Right renal pelvis (tissue), 4 donors: Measurements from ENCODE around the gene UNC93A. TPM values are rescaled to one million over a fixed set of nuclear protein-coding genes. Genes with fewer than 3 reads are reported as not detected.
"Not testable (repeated sequence)": the region's sequence is repeated elsewhere in the genome, so short reads cannot be mapped to it uniquely, and the experiment has no call there.

ENCODE experiments used
- DNase-seq, 4 donors: peaks; one replicate each; pipeline ENCODE4 v3.0.0-alpha.2; 2013; ENCODE audit warnings: low read depth in 4 of 4, low spot score in 3 of 4, missing footprints in 1 of 4
- polyA plus RNA-seq, 4 donors: library from polyadenylated mRNA; unstranded; fragments of 120-200 nt; gene quantifications; one replicate each; pipeline ENCODE4 v1.2.1, GENCODE V29; 2013; ENCODE audit not compliant: insufficient read length in 4 of 4

Gene UNC93A
- polyA plus RNA-seq: 1 to 10 TPM; 2.5 to 9.2 (median 7.6) TPM

DNA sequence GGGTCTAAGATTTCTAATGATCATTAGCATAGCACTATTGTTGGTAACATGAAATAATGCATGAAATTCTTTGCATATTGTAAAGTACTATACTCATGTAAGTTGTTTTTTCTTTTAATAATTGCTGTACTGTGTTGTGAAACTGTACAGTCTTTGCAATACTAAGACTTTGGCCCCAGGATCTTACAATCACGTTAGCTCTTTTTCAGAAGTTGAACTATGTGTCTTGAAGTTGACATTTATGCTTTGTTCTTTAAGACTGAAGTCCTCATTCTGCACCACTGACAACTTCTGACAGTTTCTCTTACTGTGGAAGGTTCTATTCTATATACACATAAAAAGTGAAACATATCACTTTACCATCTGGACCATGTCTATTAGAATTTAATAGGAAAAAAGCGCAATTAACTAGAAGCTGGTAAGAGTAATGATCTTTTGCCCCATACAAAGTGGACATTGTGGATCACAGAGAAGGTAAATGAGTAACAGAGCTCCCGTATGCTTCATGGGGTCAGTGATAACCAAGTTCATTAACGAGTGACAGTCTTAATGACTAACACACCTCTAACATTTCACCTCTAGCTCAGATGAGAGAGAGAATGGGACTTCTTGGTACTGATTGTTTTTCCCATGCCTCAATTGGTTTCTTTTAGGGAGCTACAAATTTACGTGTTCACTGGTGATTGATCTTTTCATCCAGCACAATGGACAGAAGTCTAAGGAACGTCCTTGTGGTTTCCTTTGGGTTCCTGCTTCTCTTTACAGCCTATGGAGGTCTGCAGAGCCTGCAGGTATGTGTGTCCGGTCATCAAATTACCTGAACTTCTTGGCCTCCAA lies at the start of gene UNC93A:
UNC93A (plus strand) TSS at position 530 of the 837 bp plus-strand sequence; CDS start at position 705, 175 bp downstream.
- no peak for DNase-seq

DNA sequence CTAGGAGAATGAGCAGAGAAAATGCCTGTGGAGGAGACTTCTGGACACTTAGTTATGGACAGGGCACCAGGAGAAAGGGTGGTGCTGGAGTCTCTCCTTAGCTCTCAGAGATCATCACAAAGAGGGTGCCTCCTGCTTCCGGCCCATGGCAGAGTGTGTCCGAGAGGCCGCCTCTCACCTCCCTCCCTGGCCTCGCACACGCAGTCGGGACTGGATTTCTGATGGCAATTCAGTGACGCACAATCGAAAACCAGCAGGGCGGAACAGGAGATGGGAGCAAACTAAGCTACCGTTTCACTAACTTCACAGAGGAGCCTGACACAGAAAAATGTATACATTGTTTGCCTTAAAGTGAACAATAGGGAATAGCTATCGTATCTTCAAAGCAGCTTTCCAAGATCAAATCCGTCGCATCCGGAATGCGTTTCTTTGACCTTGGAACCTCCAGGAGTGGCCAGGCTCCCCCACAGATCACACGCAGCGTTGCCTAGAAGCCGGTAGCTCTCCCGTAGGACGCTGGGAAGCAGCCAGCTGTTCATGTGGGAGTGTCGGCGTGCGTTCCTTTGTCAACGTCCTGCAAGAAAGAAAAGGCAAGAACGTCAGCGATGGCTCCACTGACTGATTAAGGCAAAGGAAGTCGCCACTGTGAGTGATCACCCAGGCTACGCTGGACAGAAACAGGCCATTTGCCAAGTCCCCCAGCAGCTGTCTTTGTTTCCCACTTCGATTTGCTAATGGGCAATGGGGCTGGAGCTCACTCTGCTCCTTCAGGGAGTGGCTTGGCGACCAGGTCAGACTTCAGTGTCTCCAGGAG lies 49.6 kb upstream of the UNC93A start:
- peak in 2 of 4 donors; percentile 50 to 65 for DNase-seq

DNA sequence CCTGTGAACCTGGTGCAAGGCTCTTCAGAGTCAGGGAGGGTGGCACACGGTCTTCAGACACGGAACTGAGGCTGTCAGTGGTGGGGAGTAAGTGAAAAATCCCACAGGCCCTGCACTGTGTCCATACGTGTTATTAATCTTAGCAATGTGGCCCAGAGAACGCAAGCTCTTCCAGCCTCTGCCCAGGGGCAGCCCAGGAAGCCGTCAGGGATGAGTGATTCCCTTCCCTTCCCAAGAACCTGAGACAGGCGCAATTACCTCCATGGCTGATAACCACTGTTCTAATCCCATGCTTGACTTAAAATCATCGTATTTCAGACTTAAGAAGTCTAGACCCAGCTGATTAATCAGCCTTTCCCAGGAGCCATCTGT lies 49.0 kb upstream of the UNC93A start:
- not testable (repeated sequence) for DNase-seq

DNA sequence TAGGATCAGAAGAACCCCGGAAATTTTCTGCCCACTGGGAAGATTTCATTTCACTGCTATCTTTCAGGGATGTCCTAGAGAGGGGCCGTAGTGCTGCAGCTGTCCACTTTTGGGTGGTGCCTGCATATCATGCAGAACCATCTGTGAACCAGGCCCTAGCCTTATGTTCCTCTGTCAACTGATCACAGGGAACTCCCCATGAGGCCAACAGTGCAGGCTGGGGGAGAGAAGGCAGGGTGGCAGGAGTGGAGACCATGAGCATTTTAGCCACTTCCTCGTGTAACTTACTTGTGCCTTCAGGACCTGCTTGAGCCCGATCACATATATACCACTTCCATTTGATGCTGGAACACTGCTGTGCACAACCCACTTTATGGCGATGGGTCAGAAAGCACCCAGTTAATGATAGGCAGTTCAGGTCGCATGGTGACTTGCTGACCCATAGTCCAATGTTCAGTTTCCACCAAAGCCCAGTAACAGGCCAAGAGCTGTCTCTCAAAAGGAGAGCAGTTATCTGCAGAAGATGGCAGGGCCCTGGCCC lies 48.5 kb upstream of the UNC93A start:
- DNase-seq: not testable (repeated sequence)

DNA sequence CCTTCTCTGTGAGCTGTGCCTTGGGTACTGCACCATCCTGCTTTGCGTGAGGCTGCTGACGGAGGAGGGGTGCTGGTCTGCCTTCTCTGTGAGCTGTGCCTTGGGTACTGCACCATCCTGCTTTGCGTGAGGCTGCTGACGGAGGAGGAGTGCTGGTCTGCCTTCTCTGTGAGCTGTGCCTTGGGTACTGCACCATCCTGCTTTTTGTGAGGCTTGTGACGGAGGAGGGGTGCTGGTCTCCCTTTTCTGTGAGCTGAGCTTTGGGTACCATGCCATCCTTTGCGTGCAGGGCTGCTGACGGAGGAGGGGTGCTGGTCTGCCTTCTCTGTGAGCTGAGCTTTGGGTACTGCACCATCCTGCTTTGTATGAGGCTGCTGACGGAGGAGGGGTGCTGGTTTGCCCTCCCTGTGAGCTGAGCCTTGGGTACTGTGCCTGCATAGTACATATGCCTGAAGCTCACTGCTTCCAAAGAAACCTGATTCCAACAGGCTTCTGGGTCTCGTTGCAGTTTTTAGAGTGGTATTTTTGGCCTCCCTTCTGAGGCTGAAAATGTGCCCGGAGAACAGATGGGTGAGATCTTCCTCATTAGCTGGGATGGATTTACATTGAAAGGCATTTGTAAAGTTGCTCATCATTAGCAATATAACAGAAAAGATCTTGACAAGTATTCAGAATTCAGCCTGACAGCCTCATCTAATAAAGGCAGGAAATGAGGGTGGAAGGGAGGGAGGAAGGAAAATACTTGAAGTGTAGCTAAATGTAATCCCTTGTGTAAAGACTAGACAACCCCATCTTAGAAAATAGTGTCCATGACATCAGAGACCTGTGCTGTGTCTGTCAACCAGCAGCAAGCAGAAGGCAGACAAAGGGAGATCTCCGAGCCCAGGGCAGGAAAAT lies 46.8 kb upstream of the UNC93A start:
- DNase-seq: no peak

DNA sequence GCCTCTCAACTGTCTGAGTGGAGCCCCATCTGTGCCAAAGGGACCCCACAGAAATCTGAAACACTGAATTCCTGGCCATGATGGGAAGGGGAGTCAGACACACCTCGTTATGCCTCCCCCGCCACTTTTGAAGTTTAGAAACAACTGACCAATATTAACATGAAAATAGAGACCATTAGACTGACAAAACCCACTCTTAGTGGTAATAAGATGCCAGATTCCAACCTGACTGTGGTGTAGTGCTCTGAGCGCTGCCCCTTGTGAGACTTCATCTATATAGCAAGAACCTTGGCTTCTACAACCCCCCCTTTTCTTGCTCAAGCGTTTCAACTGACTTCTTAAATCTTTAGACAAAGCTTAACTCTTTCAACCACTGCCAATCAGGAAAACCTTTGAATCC lies 46.1 kb upstream of the UNC93A start:
- no peak for DNase-seq

DNA sequence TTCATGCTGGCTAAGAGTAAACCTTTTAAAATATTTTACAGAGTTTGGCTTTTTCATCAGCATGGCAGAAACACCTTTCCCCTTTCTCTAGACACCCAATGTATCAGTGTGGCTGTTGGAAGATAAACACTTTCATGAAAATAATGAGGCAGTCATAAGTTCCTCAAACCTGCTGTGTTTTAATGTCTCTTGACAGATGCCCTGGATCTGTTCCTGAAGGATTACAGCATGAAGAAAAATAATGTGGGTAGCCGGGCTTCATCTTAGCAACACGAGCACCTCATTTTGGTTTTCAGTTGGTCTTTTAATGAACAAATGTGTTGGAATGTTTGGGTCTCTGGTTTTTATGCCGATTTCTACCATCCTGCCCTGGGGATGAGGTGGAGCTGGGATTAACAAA lies 45.5 kb upstream of the UNC93A start:
- DNase-seq: no peak

DNA sequence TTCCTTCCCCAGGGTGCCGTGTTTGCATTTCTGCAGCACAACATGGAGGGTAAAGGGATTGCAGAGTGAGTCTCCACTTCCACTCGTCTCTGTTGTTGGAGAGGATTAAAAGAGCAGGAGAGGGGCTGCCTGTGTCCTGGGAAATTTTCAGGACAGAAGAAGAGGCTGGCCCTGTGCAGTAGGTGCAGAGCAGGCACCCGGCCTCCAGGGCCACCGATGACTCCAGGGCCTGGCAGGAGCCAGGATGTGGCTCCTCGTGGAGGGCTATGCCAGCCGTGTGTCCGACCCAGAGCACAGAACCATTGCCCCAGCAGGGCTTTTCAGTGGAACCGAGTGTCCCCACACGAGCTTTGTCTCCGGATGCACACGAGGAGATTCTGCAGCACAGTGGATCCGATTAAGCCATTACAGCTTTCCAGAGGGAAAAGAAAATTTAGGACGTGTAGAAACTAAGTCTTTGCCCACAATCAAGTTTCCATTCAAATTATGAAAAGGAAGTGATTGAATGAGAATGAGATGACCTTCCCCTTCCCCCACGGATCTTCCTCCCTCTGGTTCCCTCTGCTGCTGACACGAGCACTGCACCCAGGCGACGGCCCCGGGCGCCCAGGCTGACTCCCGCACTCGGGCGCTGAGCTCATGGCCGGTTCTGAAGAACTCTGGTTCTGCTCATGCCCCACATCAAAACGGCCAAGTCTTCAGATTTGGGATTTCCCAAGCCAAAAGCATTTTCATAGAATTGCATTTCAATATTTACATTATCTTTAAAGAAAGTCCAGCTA lies 43.1 kb upstream of the UNC93A start:
- no peak for DNase-seq

DNA sequence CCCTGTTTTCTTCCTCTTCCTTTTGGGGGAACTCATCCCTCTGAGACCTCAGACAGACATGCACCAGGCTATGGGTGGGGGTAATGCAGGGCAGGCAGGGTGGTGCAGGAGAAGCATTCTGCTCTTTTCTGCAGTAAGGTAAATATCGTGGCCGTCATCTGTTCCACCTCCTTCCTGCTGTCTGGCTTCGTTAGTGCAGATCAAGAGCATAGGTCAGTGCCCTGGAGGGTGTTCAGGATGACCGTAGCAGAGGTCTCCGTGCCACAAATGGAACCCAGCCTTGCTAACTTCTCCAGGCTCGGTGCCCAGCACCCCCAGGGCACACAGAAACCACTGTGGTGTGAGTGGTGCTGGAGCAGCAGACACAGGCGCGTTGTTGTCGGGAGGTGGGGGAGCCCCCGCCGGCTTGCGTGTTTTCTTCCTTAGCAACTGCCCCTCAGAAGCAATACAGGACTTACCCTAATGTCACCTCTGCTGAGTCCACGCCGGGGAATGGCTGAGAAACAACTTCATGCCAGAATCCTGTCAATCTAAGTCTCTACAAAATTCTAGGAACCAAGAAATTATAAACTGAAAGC lies 42.1 kb upstream of the UNC93A start:
- DNase-seq: not testable (repeated sequence)

DNA sequence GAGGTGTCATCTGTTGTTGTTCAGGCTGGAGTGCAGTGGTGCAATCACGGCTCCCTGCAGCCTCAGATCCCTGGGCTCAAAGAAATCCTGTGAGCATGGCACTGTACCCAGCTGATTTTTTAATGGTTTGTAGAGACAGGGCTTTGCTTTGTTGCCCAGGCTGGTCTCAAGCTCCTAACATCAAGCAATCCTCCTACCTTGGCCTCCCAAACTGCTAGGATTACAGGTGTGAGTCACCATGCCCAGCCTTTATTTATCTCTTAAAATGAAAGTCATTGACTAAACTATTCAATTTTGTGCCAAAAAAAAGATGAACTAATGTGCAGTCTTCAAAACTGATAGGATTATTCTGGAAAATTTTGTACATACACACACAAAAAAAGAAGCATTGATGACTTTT lies 38.8 kb upstream of the UNC93A start:
- no peak for DNase-seq

DNA sequence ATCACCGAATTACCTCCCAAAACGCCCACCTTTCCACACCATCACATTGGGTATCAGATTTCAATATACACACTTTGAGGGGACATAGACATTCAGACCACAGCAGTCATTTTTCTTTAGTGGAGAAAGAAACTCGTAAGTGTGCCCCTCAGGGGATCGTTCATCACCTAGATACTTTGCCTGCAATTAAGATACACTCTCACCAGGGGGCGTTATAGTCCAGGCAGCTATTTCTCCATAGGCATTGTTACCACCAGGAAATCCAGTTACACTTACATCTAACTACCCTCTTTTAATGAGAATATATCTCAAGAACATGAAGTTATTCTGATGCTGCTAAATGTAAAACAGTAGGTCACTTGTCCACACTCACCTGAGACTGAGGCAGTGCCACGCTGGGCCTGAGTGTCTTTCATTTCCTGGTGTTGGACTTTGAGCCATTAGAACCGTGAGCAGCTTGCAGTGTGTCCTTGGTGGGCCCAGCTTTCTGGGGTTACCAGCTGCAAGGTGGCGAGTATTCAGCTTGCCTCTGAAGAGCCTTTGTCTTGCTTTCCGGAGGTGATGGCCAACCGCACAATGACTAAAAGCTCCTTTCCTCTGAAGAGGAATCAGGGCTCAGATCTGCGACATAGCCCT lies 35.1 kb upstream of the UNC93A start:
- DNase-seq: no peak

DNA sequence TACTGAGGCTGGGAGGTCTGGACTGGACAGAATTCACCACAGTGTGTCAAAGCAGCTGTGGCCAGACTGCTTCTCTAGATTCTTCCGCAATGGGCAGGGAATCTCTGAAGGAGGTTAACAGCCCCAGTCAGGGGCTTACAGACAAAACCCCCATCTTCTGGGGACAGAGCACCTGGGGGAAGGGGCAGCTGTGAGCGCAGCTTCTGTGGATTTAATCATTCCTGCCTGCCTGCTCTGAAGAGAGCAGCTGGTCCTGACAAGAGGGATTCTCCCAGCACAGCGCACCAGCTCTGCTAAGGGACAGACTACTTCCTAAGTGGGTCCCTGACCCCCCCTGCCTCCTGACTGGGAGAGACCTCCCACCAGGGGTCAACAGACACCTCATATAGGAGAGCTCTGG lies 32.5 kb upstream of the UNC93A start:
- DNase-seq: no peak

DNA sequence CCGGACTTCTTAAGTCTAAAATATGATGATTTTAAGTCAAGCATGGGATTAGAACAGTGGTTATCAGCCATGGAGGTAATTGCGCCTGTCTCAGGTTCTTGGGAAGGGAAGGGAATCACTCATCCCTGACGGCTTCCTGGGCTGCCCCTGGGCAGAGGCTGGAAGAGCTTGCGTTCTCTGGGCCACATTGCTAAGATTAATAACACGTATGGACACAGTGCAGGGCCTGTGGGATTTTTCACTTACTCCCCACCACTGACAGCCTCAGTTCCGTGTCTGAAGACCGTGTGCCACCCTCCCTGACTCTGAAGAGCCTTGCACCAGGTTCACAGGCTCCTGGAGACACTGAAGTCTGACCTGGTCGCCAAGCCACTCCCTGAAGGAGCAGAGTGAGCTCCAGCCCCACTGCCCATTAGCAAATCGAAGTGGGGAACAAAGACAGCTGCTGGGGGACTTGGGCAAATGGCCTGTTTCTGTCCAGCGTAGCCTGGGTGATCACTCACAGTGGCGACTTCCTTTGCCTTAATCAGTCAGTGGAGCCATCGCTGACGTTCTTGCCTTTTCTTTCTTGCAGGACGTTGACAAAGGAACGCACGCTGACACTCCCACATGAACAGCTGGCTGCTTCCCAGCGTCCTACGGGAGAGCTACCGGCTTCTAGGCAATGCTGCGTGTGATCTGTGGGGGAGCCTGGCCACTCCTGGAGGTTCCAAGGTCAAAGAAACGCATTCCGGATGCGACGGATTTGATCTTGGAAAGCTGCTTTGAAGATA lies 24.9 kb upstream of the UNC93A start:
- not testable (repeated sequence) for DNase-seq

DNA sequence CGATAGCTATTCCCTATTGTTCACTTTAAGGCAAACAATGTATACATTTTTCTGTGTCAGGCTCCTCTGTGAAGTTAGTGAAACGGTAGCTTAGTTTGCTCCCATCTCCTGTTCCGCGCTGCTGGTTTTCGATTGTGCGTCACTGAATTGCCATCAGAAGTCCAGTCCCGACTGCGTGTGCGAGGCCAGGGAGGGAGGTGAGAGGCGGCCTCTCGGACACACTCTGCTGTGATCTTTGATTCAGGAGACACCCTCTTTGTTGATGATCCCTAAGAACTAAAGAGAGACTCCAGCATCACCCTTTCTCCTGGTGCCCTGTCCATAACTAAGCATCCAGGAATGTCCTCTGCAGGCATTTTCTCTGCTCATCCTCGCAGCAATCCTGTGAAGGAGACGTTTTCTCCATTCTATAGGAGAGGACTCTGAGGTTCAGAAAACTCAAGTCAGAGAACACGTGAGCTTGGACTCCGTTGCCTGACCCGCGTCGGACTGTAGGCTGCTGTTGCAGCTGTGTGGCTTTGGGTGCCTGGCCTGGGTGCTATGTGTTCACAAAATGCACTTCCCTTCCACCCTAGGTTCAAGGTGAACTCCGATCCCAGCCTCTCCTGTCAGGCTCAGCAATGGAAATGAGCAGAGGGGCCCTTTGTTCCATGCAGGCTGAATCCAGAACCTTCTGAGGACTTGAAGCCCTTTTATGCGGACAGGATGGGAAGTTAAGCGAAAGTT lies 24.1 kb upstream of the UNC93A start:
- no peak for DNase-seq

DNA sequence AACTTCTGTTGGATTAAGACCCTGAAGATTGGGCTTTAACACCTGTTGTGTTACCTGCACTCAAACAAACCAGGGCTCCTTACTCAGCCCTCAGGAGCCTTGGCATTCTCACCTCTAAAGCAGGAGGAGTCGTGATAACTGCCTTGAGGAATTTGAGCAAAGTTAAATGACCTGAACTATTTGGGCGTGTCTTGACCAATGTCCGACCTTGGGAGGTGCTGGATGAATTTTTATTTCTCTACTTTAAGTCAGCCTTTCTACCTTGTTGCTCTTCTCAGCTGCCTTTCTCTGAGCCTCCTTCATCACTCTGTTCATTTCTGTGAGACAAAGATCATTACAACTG lies 23.6 kb upstream of the UNC93A start:
- DNase-seq: not testable (repeated sequence)

DNA sequence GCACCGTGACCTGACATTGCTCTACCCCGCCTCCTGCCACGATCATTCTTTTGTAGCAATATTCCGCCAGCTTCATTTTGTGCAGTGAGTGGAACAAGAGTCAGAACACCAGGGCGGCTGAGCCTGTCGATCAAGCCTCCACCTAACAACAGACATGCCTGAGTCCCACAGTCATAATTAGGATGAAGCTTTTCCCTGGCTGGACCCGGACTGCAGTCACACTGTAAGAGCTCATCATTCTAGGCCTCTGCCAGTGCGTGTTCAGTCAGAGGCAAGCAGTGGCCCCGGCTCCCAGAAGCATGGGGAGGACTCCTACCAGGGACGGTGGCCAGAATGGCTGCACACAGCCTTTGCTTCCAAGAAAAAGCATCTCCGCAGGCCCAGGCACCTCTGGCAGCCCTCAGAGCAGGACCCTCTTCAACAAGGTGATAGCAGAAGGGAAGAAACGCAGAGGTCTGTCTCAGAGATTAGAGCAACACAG lies 23.2 kb upstream of the UNC93A start:
- DNase-seq: no peak

DNA sequence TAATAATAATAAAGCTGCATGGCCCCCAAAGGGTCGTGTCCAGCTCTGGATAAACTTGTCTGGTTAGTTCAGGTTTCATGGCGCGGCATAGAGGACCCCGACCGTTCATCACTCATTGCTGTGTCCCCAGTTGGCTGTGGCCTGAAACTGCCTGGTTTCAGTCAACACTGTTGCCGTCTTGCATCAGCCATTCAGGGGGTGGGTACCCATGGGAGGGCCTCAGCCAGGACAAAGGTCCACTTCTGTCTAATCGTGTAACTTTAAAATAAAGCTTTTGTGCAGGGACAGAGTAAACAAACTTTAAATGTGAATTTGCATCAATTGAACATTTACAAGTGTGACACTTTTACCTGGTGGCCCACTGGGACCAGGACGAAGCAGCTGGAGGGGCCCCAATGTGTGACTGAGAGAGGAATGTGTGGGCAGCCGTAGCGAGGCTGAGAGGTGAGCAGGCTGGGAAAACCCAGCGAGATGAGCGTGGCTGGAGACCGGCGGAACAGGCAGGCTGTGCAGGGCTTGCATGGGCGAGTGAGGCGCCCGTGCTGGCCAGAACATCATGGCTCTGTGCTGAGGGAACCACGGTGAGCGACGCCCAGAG lies 22.3 kb upstream of the UNC93A start:
- no peak for DNase-seq
